HepG2 (cell line): Measurements from ENCODE around the gene POU6F1. TPM values are rescaled to one million over a fixed set of nuclear protein-coding genes. Genes with fewer than 3 reads are reported as not detected.

Source experiments
- ADNP ChIP-seq: sonication (generic); formaldehyde crosslinking; IDR thresholded peaks from 2 replicates; pipeline ENCODE4 v1.4.0; 2020; ENCODE audit warnings: missing genetic modification reagents
- AKAP8 ChIP-seq: sonication (generic); formaldehyde crosslinking; IDR thresholded peaks from 2 replicates; pipeline ENCODE4 v1.5.1; 2020; ENCODE audit warnings: mild to moderate bottlenecking, missing genetic modification reagents
- CHCHD3 ChIP-seq: sonication (generic); formaldehyde crosslinking; IDR thresholded peaks from 2 replicates; pipeline ENCODE4 v1.8.0; 2022; ENCODE audit warnings: mild to moderate bottlenecking, missing genetic modification reagents, moderate library complexity
- DR1 ChIP-seq: sonication (generic); formaldehyde crosslinking; IDR thresholded peaks from 2 replicates; pipeline ENCODE4 v1.8.0; 2021; ENCODE audit warnings: mild to moderate bottlenecking, missing genetic modification reagents, inconsistent platforms
- EHMT2 ChIP-seq: fragments of 200-600 bp; sonication (generic); IDR thresholded peaks from 2 replicates; pipeline ENCODE4 v1.7.0; 2017; ENCODE audit warnings: antibody characterized with exemption, low read depth, low read length, borderline replicate concordance
- FOXA1 ChIP-seq, 2 experiments: fragments of 450-650 bp in 1 of 2; sonication (generic) in 1 of 2; formaldehyde crosslinking in 1 of 2; IDR thresholded peaks; 2 replicates each; pipeline versions ENCODE4 v1.4.0 to v1.6.1; 2016 to 2020; ENCODE audit warnings: missing genetic modification reagents in 1 of 2
- FOXK1 ChIP-seq: sonication (generic); formaldehyde crosslinking; IDR thresholded peaks from 2 replicates; pipeline ENCODE4 v1.4.0; 2020; ENCODE audit warnings: low read depth, missing genetic modification reagents, borderline replicate concordance
- LCORL ChIP-seq, 2 experiments: fragments of 450-650 bp in 1 of 2; sonication (generic) in 1 of 2; formaldehyde crosslinking in 1 of 2; IDR thresholded peaks; 2 replicates each; pipeline versions ENCODE4 v1.5.0 to v1.6.1; 2017 to 2020; ENCODE audit warnings: antibody characterized with exemption in 1 of 2, missing genetic modification reagents in 1 of 2
- MAX ChIP-seq: IDR thresholded peaks from 2 replicates; pipeline ENCODE4 v1.6.1; 2012; ENCODE audit warnings: inconsistent platforms
- MED1 ChIP-seq: sonication (generic); formaldehyde crosslinking; IDR thresholded peaks from 2 replicates; pipeline ENCODE4 v1.4.0; 2020; ENCODE audit warnings: missing genetic modification reagents
- MXD1 ChIP-seq: sonication (generic); formaldehyde crosslinking; IDR thresholded peaks from 2 replicates; pipeline ENCODE4 v1.4.0; 2020; ENCODE audit warnings: mild to moderate bottlenecking, missing genetic modification reagents
- NCOA2 ChIP-seq: sonication (generic); formaldehyde crosslinking; IDR thresholded peaks from 2 replicates; pipeline ENCODE4 v1.8.0; 2022; ENCODE audit warnings: inconsistent platforms
- SNAPC5 ChIP-seq: sonication (generic); formaldehyde crosslinking; IDR thresholded peaks from 2 replicates; pipeline ENCODE4 v1.8.1; 2023; ENCODE audit warnings: mild to moderate bottlenecking, missing genetic modification reagents, borderline replicate concordance
- TMF1 ChIP-seq: sonication (generic); formaldehyde crosslinking; IDR thresholded peaks from 2 replicates; pipeline ENCODE4 v1.8.1; 2022; ENCODE audit warnings: low read depth, missing genetic modification reagents
- ZFP90 ChIP-seq: sonication (generic); formaldehyde crosslinking; IDR thresholded peaks from 2 replicates; pipeline ENCODE4 v1.8.0; 2022; ENCODE audit warnings: missing genetic modification reagents, mild to moderate bottlenecking, inconsistent platforms, borderline replicate concordance
- ZFY ChIP-seq: sonication (generic); formaldehyde crosslinking; IDR thresholded peaks from 2 replicates; pipeline ENCODE4 v1.4.0; 2020; ENCODE audit warnings: missing genetic modification reagents
- ZFYVE20 ChIP-seq: sonication (generic); formaldehyde crosslinking; IDR thresholded peaks from 2 replicates; pipeline ENCODE4 v1.8.0; 2023; ENCODE audit warnings: low read depth, mild to moderate bottlenecking, moderate library complexity, missing genetic modification reagents, borderline replicate concordance
- ZMYM3 ChIP-seq: sonication (generic); formaldehyde crosslinking; IDR thresholded peaks from 2 replicates; pipeline ENCODE4 v1.5.1; 2020; ENCODE audit warnings: mild to moderate bottlenecking, missing genetic modification reagents
- ZNF180 ChIP-seq: sonication (generic); formaldehyde crosslinking; IDR thresholded peaks from 2 replicates; pipeline ENCODE4 v1.4.0; 2020; ENCODE audit warnings: low read depth, missing genetic modification reagents, borderline replicate concordance
- ZNF24 ChIP-seq: fragments of 450-650 bp; IDR thresholded peaks from 2 replicates; pipeline ENCODE4 v1.6.1; 2017; ENCODE audit warnings: antibody characterized with exemption, mild to moderate bottlenecking
- ZNF570 ChIP-seq: sonication (generic); formaldehyde crosslinking; IDR thresholded peaks from 2 replicates; pipeline ENCODE4 v1.4.0; 2020; ENCODE audit warnings: mild to moderate bottlenecking, missing genetic modification reagents, borderline replicate concordance
- ZNF737 ChIP-seq: sonication (generic); formaldehyde crosslinking; IDR thresholded peaks from 2 replicates; pipeline ENCODE4 v1.5.0; 2020; ENCODE audit warnings: missing genetic modification reagents, mild to moderate bottlenecking, borderline replicate concordance
- ZNF776 ChIP-seq: sonication (generic); formaldehyde crosslinking; IDR thresholded peaks from 2 replicates; pipeline ENCODE4 v1.4.0; 2020; ENCODE audit warnings: mild to moderate bottlenecking, missing genetic modification reagents
- ZNF841 ChIP-seq: sonication (generic); formaldehyde crosslinking; IDR thresholded peaks from 2 replicates; pipeline ENCODE4 v1.8.1; 2023; ENCODE audit warnings: missing genetic modification reagents, borderline replicate concordance
- ZNF879 ChIP-seq: sonication (generic); formaldehyde crosslinking; IDR thresholded peaks from 2 replicates; pipeline ENCODE4 v1.8.1; 2023; ENCODE audit warnings: missing genetic modification reagents
- ZSCAN12 ChIP-seq: sonication (generic); formaldehyde crosslinking; IDR thresholded peaks from 2 replicates; pipeline ENCODE4 v1.9.0; 2021; ENCODE audit warnings: mild to moderate bottlenecking, missing genetic modification reagents
- ZXDC ChIP-seq: sonication (generic); formaldehyde crosslinking; IDR thresholded peaks from 2 replicates; pipeline ENCODE4 v1.5.0; 2020; ENCODE audit warnings: mild to moderate bottlenecking, missing genetic modification reagents
- polyA plus RNA-seq, 8 experiments: library from polyadenylated mRNA; depleted of rRNA in 3 of 8; stranded (reverse) in 7 of 8; unstranded in 1 of 8; fragments of >200 nt; fragmentation: Illumina TruSeq in 4 of 8; extraction: Trizol in 4 of 8; gene quantifications; 2 replicates each; pipeline versions ENCODE4 v1.2.1 to v1.2.3, GENCODE V29; 2011 to 2016; ENCODE audit warnings: low read depth in 4 of 8, missing spikeins in 1 of 8, mixed read lengths in 1 of 8; ENCODE audit not compliant: insufficient read depth in 1 of 8
- total RNA-seq, 5 experiments: library from RNA; depleted of rRNA; stranded (reverse); fragments of >200 nt; fragmentation: Illumina TruSeq; extraction: Trizol; gene quantifications; 2 replicates each; pipeline ENCODE4 v1.2.3, GENCODE V29; 2016; ENCODE audit warnings: low read depth in 1 of 5

The POU6F1 gene
- total and polyA plus RNA-seq, 2 of the 13 experiments (the other 11 are each of a cell fraction or from before 2014, with no cell fraction given) = 0.48 to 0.51 TPM

- no peak for TF ChIP-seq ZNF841
- TF ChIP-seq NCOA2 (CRISPR knock-in tag) = no peak
- TF ChIP-seq AKAP8 (CRISPR knock-in tag) = 0 out of 2 replicates have a peak, but pooled peaks have one; percentile 33
- no peak for TF ChIP-seq ZNF879 (CRISPR knock-in tag)
- peak; percentile 13; the same call in 1 of the 2 replicates for TF ChIP-seq ZMYM3
- TF ChIP-seq TMF1 (CRISPR knock-in tag) = 0 out of 2 replicates have a peak, but pooled peaks have one; percentile 38
- peak; percentile 71; the same call in 1 of the 2 replicates for TF ChIP-seq EHMT2
- no peak; the same call in 1 of the 2 replicates for TF ChIP-seq DR1
- no peak for TF ChIP-seq ZNF737
- peak; percentile 64 for TF ChIP-seq MXD1 (CRISPR knock-in tag)
- TF ChIP-seq ADNP (CRISPR knock-in tag) = no peak
- peak; percentile 70; the same call in 1 of the 2 replicates for TF ChIP-seq ZFP90 (CRISPR knock-in tag)
- TF ChIP-seq ZNF180 (CRISPR knock-in tag) = no peak
- no peak for TF ChIP-seq ZXDC (CRISPR knock-in tag)
- peak; percentile 86 for TF ChIP-seq LCORL (IDR thresholded peaks at IDR 0.05)
- TF ChIP-seq LCORL (CRISPR knock-in tag; IDR thresholded peaks at IDR 0.05) = peak; percentile 72; the same call in 1 of the 2 replicates
- TF ChIP-seq MAX = peak; percentile 79
- no peak for TF ChIP-seq ZNF570 (CRISPR knock-in tag)
- no peak for TF ChIP-seq ZFYVE20 (CRISPR knock-in tag)
- TF ChIP-seq ZNF24 = no peak
- TF ChIP-seq SNAPC5 (CRISPR knock-in tag) = peak; percentile 55; the same call in 1 of the 2 replicates
- TF ChIP-seq ZSCAN12 = no peak; the same call in 1 of the 2 replicates
- TF ChIP-seq MED1 = no peak; the same call in 1 of the 2 replicates
- TF ChIP-seq CHCHD3 (CRISPR knock-in tag) = no peak
- 0 out of 2 replicates have a peak, but pooled peaks have one; percentile 78 for TF ChIP-seq ZNF776 (CRISPR knock-in tag)
- TF ChIP-seq FOXK1 = no peak; the same call in 1 of the 2 replicates
- TF ChIP-seq ZFY (CRISPR knock-in tag) = peak; percentile 84
- TF ChIP-seq FOXA1 (IDR thresholded peaks at IDR 0.05) = no peak
- TF ChIP-seq FOXA1 (CRISPR knock-in tag; IDR thresholded peaks at IDR 0.05) = no peak
Observed at GRCh38 chr12:51172515-51173431, 45.1 kb downstream of the POU6F1 start, which contains the start of gene TFCP2 (continued).
